Activated T-cell treated with anti-CD3 and anti-CD28 coated beads, Interleukin-2, amount 50 U/mL, for 24 hours (primary cell): ENCODE data around the gene MYO3B.
"Not testable (repeated sequence)": the region's sequence is repeated elsewhere in the genome, so short reads cannot be mapped to it uniquely, and the experiment has no call there.

Experiments
- DNase-seq: peaks from one replicate; pipeline ENCODE4 v3.0.0-alpha.2; 2020
- H3K27ac Mint-ChIP-seq: 2 replicates; pipeline ENCODE4 v1.8.0; 2020; ENCODE audit warnings: mild to moderate bottlenecking, mixed read lengths
- H3K27me3 Mint-ChIP-seq: 2 replicates; pipeline ENCODE4 v1.8.0; 2020; ENCODE audit warnings: mixed read lengths
- H3K36me3 Mint-ChIP-seq: 2 replicates; pipeline ENCODE4 v1.8.0; 2020; ENCODE audit warnings: low read depth, mixed read lengths
- H3K4me1 Mint-ChIP-seq: 2 replicates; pipeline ENCODE4 v1.8.0; 2020; ENCODE audit warnings: low read depth, mixed read lengths
- H3K4me3 Mint-ChIP-seq: 2 replicates; pipeline ENCODE4 v1.8.0; 2020; ENCODE audit warnings: mild to moderate bottlenecking, moderate library complexity, mixed read lengths
- H3K9me3 Mint-ChIP-seq: 2 replicates; pipeline ENCODE4 v1.8.0; 2020; ENCODE audit warnings: mixed read lengths

The MYO3B gene

GRCh38 chr2:170656669-170657068 lies 478.7 kb downstream of the MYO3B start:
- H3K4me1 Mint-ChIP-seq, result peaks cover 9% of the 10 kb centered on the region
- H3K4me3 Mint-ChIP-seq, result no peak overlapping the region
- H3K9me3 Mint-ChIP-seq, result no peaks in the 10 kb centered on the region
- DNase-seq, result no peak
- H3K27ac Mint-ChIP-seq, result no peak overlapping the region
- no peaks in the 10 kb centered on the region for H3K36me3 Mint-ChIP-seq
- H3K27me3 Mint-ChIP-seq, result no peaks in the 10 kb centered on the region

- H3K27ac Mint-ChIP-seq, result no peak overlapping the region
- H3K4me1 Mint-ChIP-seq, result no peaks in the 10 kb centered on the region
- peaks cover 3% of the 10 kb centered on the region for H3K27me3 Mint-ChIP-seq
- H3K36me3 Mint-ChIP-seq, result no peaks in the 10 kb centered on the region
- H3K9me3 Mint-ChIP-seq, result no peaks in the 10 kb centered on the region
- H3K4me3 Mint-ChIP-seq, result no peak overlapping the region
- no peak for DNase-seq
These were observed 482.5 kb downstream of the MYO3B start for GRCh38 chr2:170660409-170660808.

- Mint-ChIP-seq H3K36me3 (no peaks in the 10 kb centered on the region), H3K27me3 (peaks cover 6% of the 10 kb centered on the region), H3K4me1 (no peaks in the 10 kb centered on the region), H3K4me3 (no peak overlapping the region), H3K9me3 (no peaks in the 10 kb centered on the region), H3K27ac (no peak overlapping the region)
- no peak for DNase-seq
These were observed 487.8 kb downstream of the MYO3B start for GRCh38 chr2:170665743-170666142.

- no peaks in the 10 kb centered on the region for H3K4me1 Mint-ChIP-seq
- DNase-seq, result no peak
- H3K27me3 Mint-ChIP-seq, result peaks cover 3% of the 10 kb centered on the region
- no peak overlapping the region for H3K4me3 Mint-ChIP-seq
- H3K9me3 Mint-ChIP-seq, result no peaks in the 10 kb centered on the region
- H3K36me3 Mint-ChIP-seq, result no peaks in the 10 kb centered on the region
- H3K27ac Mint-ChIP-seq, result no peak overlapping the region
These were observed 492.0 kb downstream of the MYO3B start for GRCh38 chr2:170669909-170670308.

GRCh38 chr2:170670651-170671050 lies 492.7 kb downstream of the MYO3B start:
- Mint-ChIP-seq H3K27ac (no peak overlapping the region), H3K9me3 (no peaks in the 10 kb centered on the region), H3K36me3 (no peaks in the 10 kb centered on the region), H3K4me3 (no peak overlapping the region), H3K4me1 (no peaks in the 10 kb centered on the region), H3K27me3 (peaks cover 3% of the 10 kb centered on the region)
- DNase-seq, result no peak

- no peaks in the 10 kb centered on the region for H3K36me3 Mint-ChIP-seq
These were observed 493.1 kb downstream of the MYO3B start for GRCh38 chr2:170671079-170671478.

GRCh38 chr2:170674282-170674681 lies 496.3 kb downstream of the MYO3B start:
- H3K9me3 Mint-ChIP-seq, H3K36me3 Mint-ChIP-seq, H3K27ac Mint-ChIP-seq, H3K4me1 Mint-ChIP-seq, H3K27me3 Mint-ChIP-seq, DNase-seq, H3K4me3 Mint-ChIP-seq: not testable (repeated sequence)

More at GRCh38 chr2:170671079-170671478, 493.1 kb downstream of the MYO3B start:
- Mint-ChIP-seq H3K4me3 (no peak overlapping the region), H3K27ac (no peak overlapping the region), H3K4me1 (no peaks in the 10 kb centered on the region), H3K27me3 (peaks cover 3% of the 10 kb centered on the region), H3K9me3 (no peaks in the 10 kb centered on the region)
- DNase-seq, result no peak

GRCh38 chr2:170675701-170676100 lies 497.8 kb downstream of the MYO3B start:
- Mint-ChIP-seq H3K36me3 (no peaks in the 10 kb centered on the region), H3K4me1 (no peaks in the 10 kb centered on the region), H3K27ac (no peak overlapping the region), H3K4me3 (no peak overlapping the region), H3K9me3 (no peaks in the 10 kb centered on the region), H3K27me3 (no peaks in the 10 kb centered on the region)
- DNase-seq, result no peak

- Mint-ChIP-seq H3K4me3 (no peak overlapping the region), H3K4me1 (no peaks in the 10 kb centered on the region), H3K36me3 (no peaks in the 10 kb centered on the region), H3K9me3 (no peaks in the 10 kb centered on the region), H3K27me3 (peaks cover 9% of the 10 kb centered on the region), H3K27ac (no peak overlapping the region)
- DNase-seq, result no peak
These were observed 501.7 kb downstream of the MYO3B start for GRCh38 chr2:170679607-170680079.

GRCh38 chr2:170680172-170680941 lies 502.4 kb downstream of the MYO3B start:
- DNase-seq, result no peak
- Mint-ChIP-seq H3K27me3 (peaks cover 9% of the 10 kb centered on the region), H3K27ac (no peak overlapping the region), H3K4me3 (no peak overlapping the region), H3K9me3 (no peaks in the 10 kb centered on the region), H3K4me1 (no peaks in the 10 kb centered on the region), H3K36me3 (no peaks in the 10 kb centered on the region)

GRCh38 chr2:170681311-170681710 lies 503.4 kb downstream of the MYO3B start:
- DNase-seq, result no peak
- Mint-ChIP-seq H3K27ac (no peak overlapping the region), H3K4me1 (no peaks in the 10 kb centered on the region), H3K36me3 (no peaks in the 10 kb centered on the region), H3K27me3 (peaks cover 9% of the 10 kb centered on the region), H3K4me3 (no peak overlapping the region), H3K9me3 (no peaks in the 10 kb centered on the region)

- H3K4me1 Mint-ChIP-seq, result no peaks in the 10 kb centered on the region
- no peak overlapping the region for H3K4me3 Mint-ChIP-seq
- H3K9me3 Mint-ChIP-seq, result no peaks in the 10 kb centered on the region
- no peak for DNase-seq
- no peak overlapping the region for H3K27ac Mint-ChIP-seq
- H3K27me3 Mint-ChIP-seq, result peaks cover 9% of the 10 kb centered on the region
- H3K36me3 Mint-ChIP-seq, result no peaks in the 10 kb centered on the region
These were observed 507.6 kb downstream of the MYO3B start for GRCh38 chr2:170685591-170685990.

GRCh38 chr2:170689481-170689880 lies 511.5 kb downstream of the MYO3B start:
- H3K9me3 Mint-ChIP-seq, result no peaks in the 10 kb centered on the region
- H3K4me3 Mint-ChIP-seq, result no peak overlapping the region
- DNase-seq, result no peak
- no peaks in the 10 kb centered on the region for H3K27me3 Mint-ChIP-seq
- no peaks in the 10 kb centered on the region for H3K4me1 Mint-ChIP-seq
- no peaks in the 10 kb centered on the region for H3K36me3 Mint-ChIP-seq
- no peak overlapping the region for H3K27ac Mint-ChIP-seq

- H3K36me3 Mint-ChIP-seq, result no peaks in the 10 kb centered on the region
- no peaks in the 10 kb centered on the region for H3K9me3 Mint-ChIP-seq
- no peak for DNase-seq
- no peaks in the 10 kb centered on the region for H3K4me1 Mint-ChIP-seq
- H3K27me3 Mint-ChIP-seq, result no peaks in the 10 kb centered on the region
- no peak overlapping the region for H3K4me3 Mint-ChIP-seq
- no peak overlapping the region for H3K27ac Mint-ChIP-seq
These were observed 512.7 kb downstream of the MYO3B start for GRCh38 chr2:170690640-170691039.

- Mint-ChIP-seq H3K4me1 (no peaks in the 10 kb centered on the region), H3K27me3 (peaks cover 5% of the 10 kb centered on the region), H3K36me3 (no peaks in the 10 kb centered on the region), H3K4me3 (no peak overlapping the region), H3K27ac (no peak overlapping the region), H3K9me3 (no peaks in the 10 kb centered on the region)
- no peak for DNase-seq
These were observed 516.4 kb downstream of the MYO3B start for GRCh38 chr2:170694316-170694715.
